Body of pancreas (tissue), 4 donors: ENCODE data around the gene IFIT2. TPM values are rescaled to one million over a fixed set of nuclear protein-coding genes. Genes with fewer than 3 reads are reported as not detected.

ENCODE experiments used
- ATAC-seq: fragments of 150-250 bp; one replicate; pipeline ENCODE4 v1.9.1; 2016
- DNase-seq, 4 donors: peaks; one replicate each; pipeline ENCODE4 v3.0.0-alpha.2; 2019
- H3K27ac ChIP-seq, 4 donors: fragments of 200-600 bp; sonication (generic); 1 replicate in 3 of 4; 2 replicates in 1 of 4; pipeline versions ENCODE4 v1.5.1 to v1.6.1; 2016 to 2019; ENCODE audit warnings: mild to moderate bottlenecking in 1 of 4, mixed read lengths in 1 of 4, moderate library complexity in 1 of 4
- H3K27me3 ChIP-seq, 2 donors: fragments of 200-600 bp; sonication (generic); one replicate each; pipeline ENCODE4 v1.6.0; 2016; ENCODE audit warnings: mild to moderate bottlenecking in 1 of 2
- H3K36me3 ChIP-seq, 2 donors: fragments of 200-600 bp; sonication (generic); replicated peaks in 1 of 2; 2 replicates each; pipeline ENCODE4 v1.5.1; 2016; ENCODE audit warnings: low read depth in 2 of 2; ENCODE audit not compliant: insufficient read depth in 1 of 2
- H3K4me1 ChIP-seq: fragments of 200-600 bp; sonication (generic); one replicate; pipeline ENCODE4 v1.6.0; 2016
- H3K4me3 ChIP-seq, 2 donors: fragments of 200-600 bp; sonication (generic); 1 replicate in 1 of 2; 2 replicates in 1 of 2; pipeline ENCODE4 v1.5.1; 2016 to 2019
- H3K9me3 ChIP-seq, 3 donors: fragments of 200-600 bp; sonication (generic); 1 replicate in 2 of 3; 2 replicates in 1 of 3; pipeline ENCODE4 v1.5.1; 2016
- CTCF ChIP-seq, 7 experiments: fragments of 450-650 bp in 4 of 7; fragments of 200-600 bp in 3 of 7; sonication (generic) in 3 of 7; IDR thresholded peaks; one replicate each; pipeline ENCODE4 v1.5.1; 2016 to 2019; ENCODE audit warnings: antibody characterized with exemption in 7 of 7
- POLR2A ChIP-seq, 3 donors: fragments of 450-650 bp; IDR thresholded peaks; one replicate each; pipeline ENCODE4 v1.6.1; 2016; ENCODE audit warnings: antibody characterized with exemption in 3 of 3, mild to moderate bottlenecking in 2 of 3
- WGBS, 2 donors: methylation state at CpG; one replicate each; pipeline ENCODE4 v1.1.5; 2017; 5-methylcytosine and 5-hydroxymethylcytosine counted together
- intact Hi-C: fragments of 100-400 bp; cut with DNase I; formaldehyde crosslinking; loops from one replicate; pipeline ENCODE4 v1.15.1; 2023
- total RNA-seq, 2 donors: library from RNA; depleted of rRNA; stranded (reverse); fragments of >200 nt; gene quantifications; one replicate each; pipeline ENCODE4 v1.1.0, GENCODE V29; 2016

IFIT2 gene
- total RNA-seq, 2 donors from 2014 or later = 1.6 TPM; not detected in 1

- H3K36me3 ChIP-seq = no peaks in the 10 kb centered on the region
- H3K27me3 ChIP-seq = no peaks in the 10 kb centered on the region
- WGBS, 2 donors = 86 to 93% methylated on average over 12 to 13 of the region's 13 CpGs
- TF ChIP-seq POLR2A (IDR thresholded peaks at IDR 0.05) = no peak
- no peak for TF ChIP-seq CTCF (IDR thresholded peaks at IDR 0.05)
- H3K27ac ChIP-seq = no peak overlapping the region
- intact Hi-C loops = no loop called here
- no peaks in the 10 kb centered on the region for H3K9me3 ChIP-seq
- ATAC-seq = no peak
- DNase-seq = no peak
- peaks cover 19% of the 10 kb centered on the region for H3K4me1 ChIP-seq
- no peak overlapping the region for H3K4me3 ChIP-seq
Observed at GRCh38 chr10:89306434-89307268, 4.8 kb downstream of the IFIT2 start.

- H3K36me3 ChIP-seq = no peaks in the 10 kb centered on the region
- H3K27ac ChIP-seq = no peak overlapping the region
- no peak for TF ChIP-seq CTCF (IDR thresholded peaks at IDR 0.05)
- TF ChIP-seq POLR2A (IDR thresholded peaks at IDR 0.05) = no peak
- no peaks in the 10 kb centered on the region for H3K27me3 ChIP-seq
- intact Hi-C loops = no loop called here
- ATAC-seq (no peak), DNase-seq (no peak)
- H3K4me1 ChIP-seq = peaks cover 18% of the 10 kb centered on the region
- H3K4me3 ChIP-seq = no peak overlapping the region
- no peaks in the 10 kb centered on the region for H3K9me3 ChIP-seq
Observed at GRCh38 chr10:89307269-89307577, 5.4 kb downstream of the IFIT2 start.

- WGBS, 2 donors = 87% methylated on average over 6 of the region's 6 CpGs
Observed at GRCh38 chr10:89308266-89308665, 6.4 kb downstream of the IFIT2 start.

GRCh38 chr10:89308736-89309135, 6.9 kb downstream of the IFIT2 start:
- Histone ChIP-seq H3K36me3 (no peaks in the 10 kb centered on the region), H3K27ac (no peak overlapping the region), H3K4me1 (peaks cover 4% of the 10 kb centered on the region), H3K27me3 (no peaks in the 10 kb centered on the region), H3K4me3 (no peak overlapping the region), H3K9me3 (no peaks in the 10 kb centered on the region)
- no peak for DNase-seq
- no peak for TF ChIP-seq CTCF (IDR thresholded peaks at IDR 0.05)
- TF ChIP-seq POLR2A (IDR thresholded peaks at IDR 0.05) = no peak
- ATAC-seq = no peak
- WGBS, 2 donors = 72 to 76% methylated on average over 4 of the region's 4 CpGs
- intact Hi-C loops = no loop called here

More at GRCh38 chr10:89308266-89308665, 6.4 kb downstream of the IFIT2 start:
- H3K9me3 ChIP-seq = no peaks in the 10 kb centered on the region
- TF ChIP-seq CTCF (IDR thresholded peaks at IDR 0.05) (no peak), POLR2A (IDR thresholded peaks at IDR 0.05) (no peak)
- intact Hi-C loops = no loop called here
- H3K4me1 ChIP-seq = peaks cover 8% of the 10 kb centered on the region
- H3K36me3 ChIP-seq = no peaks in the 10 kb centered on the region
- ATAC-seq (no peak), DNase-seq (no peak)
- no peak overlapping the region for H3K4me3 ChIP-seq
- H3K27me3 ChIP-seq = no peaks in the 10 kb centered on the region
- H3K27ac ChIP-seq = no peak overlapping the region
